VCaP (cell line): ENCODE results near the gene NR3C1.

Experiments used
- H3K27ac ChIP-seq: fragments of 450-650 bp; 2 replicates; pipeline ENCODE4 v1.5.1; 2017
- CTCF ChIP-seq: fragments of 450-650 bp; conservative IDR thresholded peaks from 2 replicates; pipeline ENCODE4 v1.5.1; 2017; ENCODE audit warnings: mild to moderate bottlenecking, moderate library complexity

The NR3C1 gene

GRCh38 chr5:143239882-143240518 is 163.5 kb downstream of the NR3C1 start:
- TF ChIP-seq CTCF, result no peak
- H3K27ac ChIP-seq, result no peak overlapping the region

- H3K27ac ChIP-seq, result no peak overlapping the region
- no peak for TF ChIP-seq CTCF
These were observed 164.9 kb downstream of the NR3C1 start for GRCh38 chr5:143238620-143239019.

GRCh38 chr5:143237664-143238063 is 165.8 kb downstream of the NR3C1 start:
- no peak overlapping the region for H3K27ac ChIP-seq
- no peak for TF ChIP-seq CTCF

GRCh38 chr5:143236682-143237081 is 166.8 kb downstream of the NR3C1 start:
- no peak overlapping the region for H3K27ac ChIP-seq
- TF ChIP-seq CTCF, result no peak

GRCh38 chr5:143235423-143235822 is 168.1 kb downstream of the NR3C1 start:
- no peak overlapping the region for H3K27ac ChIP-seq
- no peak for TF ChIP-seq CTCF

- no peak for TF ChIP-seq CTCF
- H3K27ac ChIP-seq, result no peak overlapping the region
These were observed 169.2 kb downstream of the NR3C1 start for GRCh38 chr5:143234162-143234842.

- no peak for TF ChIP-seq CTCF
- no peak overlapping the region for H3K27ac ChIP-seq
These were observed 170.5 kb downstream of the NR3C1 start for GRCh38 chr5:143233031-143233430.
